Caco-2 (cell line): ENCODE results near the gene VPS54. TPM values are rescaled to one million over a fixed set of nuclear protein-coding genes. Genes with fewer than 3 reads are reported as not detected.

Experiments used
- BruUV-seq: library from RNA; stranded (reverse); fragments of 400-500 nt; replicated peaks from 2 replicates; lab custom pipeline; 2021; lab: Mats Ljungman, UMichigan
- CTCF ChIA-PET: fragments of 300-600 bp; sonication (Branson Sonifier 250); formaldehyde crosslinking; loops from one replicate; lab custom pipeline; 2022; ENCODE audit warnings: antibody characterized with exemption; lab: Charles Lee
- POLR2A ChIA-PET: fragments of 300-600 bp; sonication (Branson Sonifier 250); formaldehyde crosslinking; loops from one replicate; lab custom pipeline; 2022; ENCODE audit warnings: antibody characterized with exemption; lab: Charles Lee
- DNase-seq, 2 experiments: peaks; one replicate each; pipeline versions ENCODE4 v3.0.0 to v3.0.0-alpha.2; 2020 to 2022
- H3K27me3 ChIP-seq: replicated peaks from 2 replicates; pipeline ENCODE4 v1.6.0; 2011; ENCODE audit warnings: low read length; ENCODE audit not compliant: control insufficient read depth, insufficient read depth
- H3K36me3 ChIP-seq: 2 replicates; pipeline ENCODE4 v1.5.1; 2011; ENCODE audit warnings: low read length; ENCODE audit not compliant: control insufficient read depth, insufficient read depth
- H3K4me1 ChIP-seq: fragments of 250-450 bp; sonication (Bioruptor Pico); 2 replicates; pipeline ENCODE4 v1.5.1; 2020; ENCODE audit warnings: mild to moderate bottlenecking
- H3K4me3 ChIP-seq: 2 replicates; pipeline ENCODE4 v1.5.1; 2011; ENCODE audit warnings: low read depth, mild to moderate bottlenecking, control low read depth, low read length
- H3K9me3 ChIP-seq: fragments of 250-450 bp; sonication (Bioruptor Pico); 2 replicates; pipeline ENCODE4 v1.5.1; 2020; ENCODE audit warnings: mild to moderate bottlenecking, moderate library complexity
- H3K27ac Mint-ChIP-seq: one replicate; pipeline ENCODE4 v1.8.0; 2022; ENCODE audit warnings: mixed read lengths; ENCODE audit not compliant: unreplicated experiment
- H3K27me3 Mint-ChIP-seq: one replicate; pipeline ENCODE4 v1.8.0; 2022; ENCODE audit warnings: mixed read lengths; ENCODE audit not compliant: insufficient read depth, unreplicated experiment
- H3K36me3 Mint-ChIP-seq: one replicate; pipeline ENCODE4 v1.8.0; 2022; ENCODE audit warnings: mild to moderate bottlenecking, mixed read lengths; ENCODE audit not compliant: insufficient read depth, unreplicated experiment
- H3K4me1 Mint-ChIP-seq: one replicate; pipeline ENCODE4 v1.8.0; 2022; ENCODE audit warnings: low read depth, mixed read lengths; ENCODE audit not compliant: unreplicated experiment
- H3K4me3 Mint-ChIP-seq: one replicate; pipeline ENCODE4 v1.8.0; 2022; ENCODE audit warnings: mild to moderate bottlenecking, moderate library complexity, mixed read lengths; ENCODE audit not compliant: unreplicated experiment
- H3K9me3 Mint-ChIP-seq: one replicate; pipeline ENCODE4 v1.8.0; 2022; ENCODE audit warnings: mixed read lengths; ENCODE audit not compliant: unreplicated experiment
- intact Hi-C: fragments of 100-400 bp; cut with micrococcal nuclease; formaldehyde crosslinking; loops from one replicate; pipeline ENCODE4 v1.10.0; 2022; ENCODE audit not compliant: unreplicated experiment
- total RNA-seq: library from RNA; stranded (reverse); gene quantifications from 2 replicates; pipeline ENCODE4 v1.2.3, GENCODE V29; 2022
- TF ChIP-seq, protein P1 (sequence below), 2 experiments: fragments of 200-600 bp in 1 of 2; IDR thresholded peaks; 1 replicate in 1 of 2; 2 replicates in 1 of 2; pipeline versions ENCODE4 v1.5.1 to v1.8.0; 2011 to 2022; ENCODE audit warnings: antibody characterized with exemption in 1 of 2, control low read depth in 1 of 2, inconsistent platforms in 1 of 2, low read depth in 1 of 2, low read length in 1 of 2, mild to moderate bottlenecking in 1 of 2, moderate library complexity in 1 of 2; ENCODE audit not compliant: insufficient read depth in 1 of 2, severe bottlenecking in 1 of 2, unreplicated experiment in 1 of 2

VPS54 gene
- total RNA-seq, 1 experiment from 2014 or later = 28.5 TPM

DNA sequence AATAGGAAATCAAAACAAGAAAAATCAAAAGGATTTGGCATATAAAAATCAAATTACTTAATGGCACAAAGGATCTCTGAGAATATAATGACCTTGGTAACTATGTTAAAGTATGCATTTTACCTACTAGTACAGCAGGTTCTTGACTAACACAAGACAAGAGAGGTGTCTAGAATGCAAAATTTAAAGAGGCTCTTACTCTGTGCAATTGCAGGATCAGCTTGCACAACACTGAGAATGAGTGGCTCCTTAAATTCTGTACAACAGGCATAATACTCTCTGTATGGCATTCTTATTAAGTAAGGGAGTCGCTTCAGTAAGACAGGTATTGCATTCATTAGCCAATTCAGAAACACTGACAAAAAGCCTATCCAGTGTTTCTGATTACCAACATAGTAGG lies 104.9 kb downstream of the VPS54 start:
- H3K36me3 Mint-ChIP-seq = peaks cover 63% of the 10 kb centered on the region

DNA sequence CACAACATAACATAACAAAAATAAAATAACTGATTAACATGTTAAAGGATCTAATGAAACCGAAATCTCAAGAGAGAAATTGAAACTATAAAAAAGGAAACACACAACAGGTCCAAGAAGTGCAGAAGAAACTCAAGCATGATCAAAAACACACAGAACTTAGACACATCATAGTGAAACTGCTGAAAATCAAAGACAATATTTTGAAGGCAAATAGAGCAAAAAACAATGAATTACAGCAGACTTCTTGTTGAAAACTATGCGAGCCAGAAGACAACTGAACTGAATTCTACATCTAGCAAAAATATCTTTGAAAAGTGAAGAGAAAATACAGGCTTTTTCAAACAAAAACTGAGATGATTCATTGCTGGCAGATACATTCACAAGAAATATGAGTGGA lies 116.2 kb downstream of the VPS54 start:
- no peak for DNase-seq
- no peak overlapping the region for H3K4me3 Mint-ChIP-seq
- BruUV-seq = no TSS peak
- peaks cover 43% of the 10 kb centered on the region for H3K9me3 Mint-ChIP-seq
- intact Hi-C loops = no loop called here
- no peak overlapping the region for H3K27ac Mint-ChIP-seq
- ChIA-PET CTCF (no interaction called here), POLR2A (no interaction called here)
- Histone ChIP-seq H3K36me3 (peaks cover 1% of the 10 kb centered on the region), H3K9me3 (peaks cover 21% of the 10 kb centered on the region), H3K27me3 (no peaks in the 10 kb centered on the region), H3K4me3 (no peak overlapping the region), H3K4me1 (no peaks in the 10 kb centered on the region)
- H3K27me3 Mint-ChIP-seq = no peaks in the 10 kb centered on the region
- no peaks in the 10 kb centered on the region for H3K4me1 Mint-ChIP-seq
- TF ChIP-seq, protein P1, sequence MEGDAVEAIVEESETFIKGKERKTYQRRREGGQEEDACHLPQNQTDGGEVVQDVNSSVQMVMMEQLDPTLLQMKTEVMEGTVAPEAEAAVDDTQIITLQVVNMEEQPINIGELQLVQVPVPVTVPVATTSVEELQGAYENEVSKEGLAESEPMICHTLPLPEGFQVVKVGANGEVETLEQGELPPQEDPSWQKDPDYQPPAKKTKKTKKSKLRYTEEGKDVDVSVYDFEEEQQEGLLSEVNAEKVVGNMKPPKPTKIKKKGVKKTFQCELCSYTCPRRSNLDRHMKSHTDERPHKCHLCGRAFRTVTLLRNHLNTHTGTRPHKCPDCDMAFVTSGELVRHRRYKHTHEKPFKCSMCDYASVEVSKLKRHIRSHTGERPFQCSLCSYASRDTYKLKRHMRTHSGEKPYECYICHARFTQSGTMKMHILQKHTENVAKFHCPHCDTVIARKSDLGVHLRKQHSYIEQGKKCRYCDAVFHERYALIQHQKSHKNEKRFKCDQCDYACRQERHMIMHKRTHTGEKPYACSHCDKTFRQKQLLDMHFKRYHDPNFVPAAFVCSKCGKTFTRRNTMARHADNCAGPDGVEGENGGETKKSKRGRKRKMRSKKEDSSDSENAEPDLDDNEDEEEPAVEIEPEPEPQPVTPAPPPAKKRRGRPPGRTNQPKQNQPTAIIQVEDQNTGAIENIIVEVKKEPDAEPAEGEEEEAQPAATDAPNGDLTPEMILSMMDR (IDR thresholded peaks at IDR 0.05; ENCODE audit: insufficient read depth in 1 of 2, low read depth in 1 of 2, low read length in 1 of 2, severe bottlenecking in 1 of 2, unreplicated experiment in 1 of 2) = no peak
- H3K36me3 Mint-ChIP-seq = peaks cover 61% of the 10 kb centered on the region

More for the DNA sequence above, 104.9 kb downstream of the VPS54 start:
- no peak for DNase-seq
- Histone ChIP-seq H3K36me3 (no peaks in the 10 kb centered on the region), H3K9me3 (no peaks in the 10 kb centered on the region), H3K27me3 (no peaks in the 10 kb centered on the region), H3K4me1 (no peaks in the 10 kb centered on the region), H3K4me3 (no peak overlapping the region)
- TF ChIP-seq, protein P1 (IDR thresholded peaks at IDR 0.05; ENCODE audit: insufficient read depth in 1 of 2, low read depth in 1 of 2, low read length in 1 of 2, severe bottlenecking in 1 of 2, unreplicated experiment in 1 of 2) = no peak
- no TSS peak for BruUV-seq
- Mint-ChIP-seq H3K4me3 (no peak overlapping the region), H3K27ac (no peak overlapping the region), H3K27me3 (no peaks in the 10 kb centered on the region), H3K9me3 (no peaks in the 10 kb centered on the region), H3K4me1 (no peaks in the 10 kb centered on the region)
- intact Hi-C loops = no loop called here
- ChIA-PET POLR2A (no interaction called here), CTCF (no interaction called here)

DNA sequence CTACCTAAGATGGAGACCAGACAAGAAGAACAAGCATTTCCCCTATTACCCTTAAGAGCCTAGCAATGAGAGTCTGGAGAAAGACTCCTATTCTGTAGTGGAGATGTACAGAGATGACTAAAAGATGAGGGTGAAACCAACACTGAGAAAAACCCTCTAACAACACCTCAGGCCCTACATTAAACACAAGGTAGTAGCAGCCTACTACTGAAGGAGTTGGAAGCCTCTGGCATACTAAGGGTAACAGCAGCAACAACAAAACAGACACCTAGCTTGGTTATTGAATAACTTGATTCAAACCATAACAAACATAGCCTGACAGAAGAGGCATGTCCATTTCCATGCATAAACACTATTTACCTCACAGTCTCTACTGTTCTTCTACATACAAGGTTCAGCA lies 117.1 kb downstream of the VPS54 start:
- intact Hi-C loops = no loop called here
- TF ChIP-seq, protein P1 (IDR thresholded peaks at IDR 0.05; ENCODE audit: insufficient read depth in 1 of 2, low read depth in 1 of 2, low read length in 1 of 2, severe bottlenecking in 1 of 2, unreplicated experiment in 1 of 2) = no peak
- ChIA-PET CTCF (no interaction called here), POLR2A (interaction anchor here (0.6 kb wide), 1 partner anchor 80 kb away, joined by 4 read pairs; no protein-coding TSS in a partner anchor)
- H3K27me3 ChIP-seq = no peaks in the 10 kb centered on the region
- no peak overlapping the region for H3K27ac Mint-ChIP-seq
- DNase-seq = no peak
- no peak overlapping the region for H3K4me3 ChIP-seq
- no TSS peak for BruUV-seq
- H3K4me1 Mint-ChIP-seq = no peaks in the 10 kb centered on the region
- peaks cover 1% of the 10 kb centered on the region for H3K36me3 ChIP-seq
- H3K27me3 Mint-ChIP-seq = no peaks in the 10 kb centered on the region
- H3K4me3 Mint-ChIP-seq = no peak overlapping the region
- peaks cover 43% of the 10 kb centered on the region for H3K9me3 Mint-ChIP-seq
- H3K4me1 ChIP-seq = no peaks in the 10 kb centered on the region
- H3K36me3 Mint-ChIP-seq = peaks cover 66% of the 10 kb centered on the region
- peaks cover 21% of the 10 kb centered on the region for H3K9me3 ChIP-seq
